GM21723 (cell line): ENCODE measurements around the gene AMOTL1.

Experiments used
- ATAC-seq: cut with Tn5 transposase; IDR thresholded peaks from one replicate; pipeline ENCODE4 v1.9.1; 2021; ENCODE audit warnings: mild to moderate bottlenecking, moderate library complexity; ENCODE audit not compliant: unreplicated experiment

AMOTL1 gene

DNA sequence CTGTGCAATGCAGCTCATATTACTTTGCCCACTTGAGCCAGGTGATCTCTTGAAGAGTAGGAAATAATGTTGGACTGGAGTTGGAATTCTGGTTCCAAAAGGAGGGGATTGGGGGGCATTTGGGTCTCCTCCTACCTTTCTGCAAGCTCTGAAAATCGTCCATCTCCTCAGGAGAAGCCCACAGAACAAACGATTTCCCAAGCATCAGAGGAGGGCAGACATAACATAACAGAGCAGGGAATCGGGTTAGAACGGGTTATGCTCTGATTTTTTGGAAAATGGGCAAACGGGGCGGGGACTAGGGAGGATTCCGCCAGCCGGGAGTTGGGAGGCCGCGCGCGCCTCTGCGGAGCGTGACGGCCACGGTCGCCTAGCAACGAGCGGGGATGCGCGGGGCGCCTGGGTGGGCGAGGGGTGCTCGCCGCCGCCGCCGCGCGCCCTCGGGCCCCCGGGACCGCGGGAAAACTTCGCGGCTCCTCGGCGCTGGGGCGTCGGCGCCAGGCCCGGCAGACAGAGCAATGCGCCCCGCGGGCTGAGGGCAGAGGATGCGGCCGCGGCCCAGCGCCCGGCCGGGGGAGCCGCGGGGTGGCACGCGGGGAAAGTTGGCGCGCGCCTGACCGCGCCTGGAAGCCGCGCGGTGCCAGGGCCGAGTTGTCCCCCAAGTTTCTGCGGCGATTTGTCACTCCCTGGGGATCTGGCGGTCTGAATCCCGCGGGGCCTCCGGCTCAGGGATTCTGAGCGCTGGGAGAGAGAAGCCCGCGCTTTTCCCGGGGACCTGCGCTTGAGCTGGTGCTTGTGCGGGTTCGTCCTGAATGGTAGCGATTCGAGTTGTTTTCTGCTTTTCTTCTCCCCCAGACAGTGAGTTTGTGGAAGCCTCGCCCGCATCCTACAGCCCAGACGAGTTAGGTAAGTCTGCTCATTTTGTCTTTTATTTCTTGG, 27.8 kb upstream of the AMOTL1 start:
- ATAC-seq: no peak

- no peak for ATAC-seq
These were observed 27.0 kb upstream of the AMOTL1 start for GRCh38 chr11:94741022-94741679.

GRCh38 chr11:94742665-94743064, 25.5 kb upstream of the AMOTL1 start:
- ATAC-seq: no peak

- ATAC-seq: no peak
These were observed 21.4 kb upstream of the AMOTL1 start for GRCh38 chr11:94746721-94747120.

- no peak for ATAC-seq
These were observed 21.0 kb upstream of the AMOTL1 start for GRCh38 chr11:94747146-94747545.

DNA sequence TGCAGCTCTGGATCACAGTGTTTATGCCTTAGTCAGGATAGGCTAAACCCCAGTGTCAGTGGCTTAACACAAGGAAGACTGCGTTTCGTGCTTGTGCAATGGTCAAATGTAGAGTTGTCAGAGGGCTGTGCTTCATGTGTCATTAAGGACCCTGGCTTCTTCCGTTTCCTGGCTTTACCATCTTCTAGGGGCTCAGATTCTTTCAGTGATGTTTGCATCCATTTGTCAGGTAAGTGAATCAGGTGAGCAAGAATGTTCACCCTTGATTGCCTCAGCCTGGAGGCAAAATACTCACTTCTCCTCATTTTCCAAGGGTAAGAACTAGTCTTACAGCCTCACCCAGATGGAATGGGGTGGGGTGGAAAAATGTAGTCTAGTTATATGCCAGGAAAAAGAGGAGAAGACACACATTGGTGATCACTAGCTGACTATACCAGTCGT, 20.5 kb upstream of the AMOTL1 start:
- no peak for ATAC-seq

- no peak for ATAC-seq
These were observed 18.8 kb upstream of the AMOTL1 start for GRCh38 chr11:94749369-94749768.

DNA sequence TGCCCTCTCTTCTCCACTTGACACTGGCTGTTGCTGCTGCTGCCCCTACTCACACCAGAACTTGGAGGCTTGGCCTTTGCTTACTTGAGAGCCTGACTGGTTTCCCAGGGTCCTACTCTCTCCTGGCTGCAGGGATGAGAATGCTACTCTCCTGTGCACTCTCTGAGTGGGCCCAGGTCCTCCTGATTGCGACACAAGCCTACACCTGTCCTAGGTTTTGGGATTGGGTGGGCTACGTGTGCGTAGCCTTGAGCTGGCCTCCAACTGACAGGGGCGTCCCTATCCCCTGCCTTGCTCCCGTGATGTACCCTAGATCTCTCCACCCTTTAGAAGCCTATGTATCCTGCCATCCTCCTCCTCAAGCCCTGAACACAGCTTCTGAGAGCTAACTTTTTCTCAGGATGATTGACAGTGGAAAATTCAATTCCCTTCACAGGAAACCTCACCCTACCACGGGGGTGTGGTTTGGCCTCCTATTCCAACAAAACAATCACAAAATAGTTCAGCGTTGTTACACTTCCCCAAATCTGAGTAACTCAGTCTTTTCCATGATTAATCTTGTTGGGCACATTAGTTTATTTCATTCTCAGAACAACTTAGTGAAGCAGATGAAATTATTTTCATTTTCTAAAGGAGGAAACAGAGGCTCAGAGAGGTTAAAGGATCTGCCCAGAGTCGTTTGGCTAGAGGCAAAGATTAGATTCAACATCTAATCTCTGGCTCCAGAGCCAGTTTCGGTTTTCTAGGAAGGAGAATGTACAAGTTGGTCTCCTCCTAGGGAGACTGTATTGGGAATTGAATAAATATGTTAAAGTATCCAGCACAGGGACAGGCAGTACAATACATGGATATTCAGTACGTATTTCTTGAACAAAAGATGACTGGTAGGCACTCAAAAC, 17.6 kb upstream of the AMOTL1 start:
- ATAC-seq: no peak

- ATAC-seq: no peak
These were observed 16.9 kb upstream of the AMOTL1 start for GRCh38 chr11:94751218-94751609.

DNA sequence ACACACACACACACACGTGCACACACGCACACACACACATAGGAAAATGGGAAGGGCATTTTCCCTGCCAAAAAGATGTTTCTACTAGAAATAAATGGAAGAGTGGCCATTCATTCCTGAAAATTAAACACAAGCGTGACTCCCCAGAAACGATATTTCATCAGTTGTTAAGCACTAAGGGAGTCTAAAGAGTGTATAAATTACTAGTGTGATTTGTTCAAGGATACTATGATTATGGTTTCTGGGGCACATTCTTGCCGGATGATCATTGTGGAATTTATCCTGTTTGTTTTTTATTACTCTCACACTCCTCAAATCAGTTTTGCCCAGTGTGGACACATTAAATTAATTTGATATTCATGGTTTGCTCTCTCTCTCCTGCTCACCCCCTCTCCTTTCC, 16.4 kb upstream of the AMOTL1 start:
- ATAC-seq: no peak

DNA sequence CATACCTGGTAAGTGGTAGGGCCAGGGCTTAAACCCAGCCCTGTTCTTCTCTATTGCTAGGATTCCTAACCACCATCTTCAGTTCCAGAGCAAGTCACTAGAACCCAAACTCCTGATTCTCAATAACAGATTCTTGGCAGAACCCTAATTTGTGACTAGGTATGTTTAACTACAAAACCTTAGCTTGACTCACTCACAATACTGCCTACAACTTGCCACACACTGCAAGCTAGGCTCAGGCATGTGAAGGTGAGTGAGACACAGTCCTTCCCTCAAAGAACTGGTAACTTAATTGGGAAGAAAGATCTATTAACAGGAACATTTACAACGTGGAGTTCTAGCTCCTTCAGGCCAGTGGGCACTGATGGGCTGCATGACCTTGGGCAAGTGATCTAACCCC, 14.5 kb upstream of the AMOTL1 start:
- no peak for ATAC-seq

GRCh38 chr11:94754335-94754734, 13.8 kb upstream of the AMOTL1 start:
- ATAC-seq: no peak

- no peak for ATAC-seq
These were observed 13.3 kb upstream of the AMOTL1 start for GRCh38 chr11:94754819-94755218.

DNA sequence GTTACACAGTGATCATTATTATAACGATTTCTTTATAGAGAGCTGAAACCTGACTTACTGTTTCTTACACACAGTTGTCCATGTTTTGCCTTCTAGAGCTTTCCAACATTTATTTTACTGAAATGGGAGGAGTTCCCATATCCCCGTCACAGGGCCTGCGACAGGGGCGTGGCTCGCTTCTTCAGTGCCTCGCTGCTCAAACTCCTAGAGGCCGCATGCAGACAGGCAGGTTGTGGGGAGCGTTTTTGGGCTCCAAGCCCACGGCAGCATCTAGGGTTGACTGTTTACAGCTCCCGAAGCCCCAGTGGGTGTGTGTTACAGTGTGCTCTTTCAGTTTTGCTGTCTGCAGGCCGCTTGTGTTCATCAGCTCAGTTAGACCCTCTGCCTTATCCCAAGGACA, 12.7 kb upstream of the AMOTL1 start:
- ATAC-seq: no peak

DNA sequence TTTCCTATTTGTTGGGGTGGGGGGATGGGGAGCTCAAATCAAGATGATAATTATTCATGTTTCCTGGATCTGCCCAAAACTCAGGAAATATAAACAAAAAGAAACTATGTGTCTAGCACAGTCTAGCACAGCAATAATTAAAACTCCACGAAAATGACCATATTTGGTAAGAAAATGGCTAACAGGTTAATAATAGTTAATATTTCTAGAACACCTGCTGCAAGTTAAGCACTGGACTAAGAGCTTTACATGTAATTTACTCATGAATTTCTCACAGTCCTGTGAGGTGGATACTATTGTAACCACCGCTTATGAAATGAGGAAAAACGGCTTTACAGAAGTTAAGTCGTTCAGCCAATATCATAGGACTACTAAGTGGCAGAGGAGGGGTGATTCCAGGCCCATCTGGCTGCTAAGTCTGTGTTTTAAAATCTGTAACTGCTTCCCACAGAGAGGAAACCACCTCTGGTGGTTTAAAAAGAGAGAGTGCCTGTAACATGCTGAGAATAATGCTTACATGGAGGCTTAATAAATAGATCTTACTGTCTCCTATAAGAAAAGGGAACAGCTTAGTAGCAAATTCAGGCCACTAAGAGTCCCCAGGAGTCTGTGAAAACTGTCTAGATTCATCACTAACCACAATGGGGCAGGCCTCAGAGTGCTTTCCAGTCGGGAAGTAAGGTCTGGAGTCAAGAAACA, 11.0 kb upstream of the AMOTL1 start:
- no peak for ATAC-seq

DNA sequence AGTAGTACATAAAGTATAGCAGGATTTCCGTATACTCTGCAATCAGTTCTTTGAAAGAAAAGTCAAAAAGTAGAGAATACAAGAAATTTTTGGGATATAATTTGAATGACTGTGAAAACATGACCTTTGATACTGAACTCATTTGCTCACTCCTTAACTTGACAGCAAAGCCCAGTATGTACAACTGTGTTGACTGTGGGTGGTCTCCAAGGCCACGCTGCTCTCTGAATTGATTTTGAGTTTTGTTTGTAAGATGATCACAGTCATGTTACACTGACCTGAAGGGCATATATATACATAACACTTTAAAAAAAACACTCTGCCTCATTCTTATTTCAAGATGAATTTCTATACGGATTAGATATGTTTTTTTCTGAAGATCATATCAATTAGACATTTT, 9.5 kb upstream of the AMOTL1 start:
- ATAC-seq: no peak

- ATAC-seq: no peak
These were observed 8.6 kb upstream of the AMOTL1 start for GRCh38 chr11:94759522-94759921.

DNA sequence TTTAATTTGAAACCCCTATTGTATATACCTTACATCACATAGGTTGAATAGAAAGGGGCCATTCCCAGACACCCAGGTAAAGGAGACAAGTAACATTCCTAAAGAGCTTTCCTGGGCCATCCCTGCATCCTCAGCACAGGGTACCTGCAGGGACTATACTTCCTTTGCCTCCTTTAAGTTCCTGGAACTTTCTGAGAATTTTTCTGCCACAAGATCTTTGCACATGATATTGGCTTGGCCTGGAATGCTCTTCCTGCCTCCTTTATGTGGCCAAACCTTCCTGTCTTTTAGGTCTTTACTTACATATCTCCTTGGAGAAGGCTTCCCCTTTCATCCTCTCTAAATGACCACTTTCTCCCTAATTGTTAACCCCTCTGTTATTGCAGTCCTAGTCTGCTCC, 7.9 kb upstream of the AMOTL1 start:
- ATAC-seq: no peak

GRCh38 chr11:94762208-94762607, 5.9 kb upstream of the AMOTL1 start:
- no peak for ATAC-seq

GRCh38 chr11:94762995-94763394, 5.2 kb upstream of the AMOTL1 start:
- no peak for ATAC-seq
